ENCODE data around the gene HDHD3.
"Not testable (repeated sequence)": the region's sequence is repeated elsewhere in the genome, so short reads cannot be mapped to it uniquely, and the experiment has no call there.

HDHD3 gene

DNA sequence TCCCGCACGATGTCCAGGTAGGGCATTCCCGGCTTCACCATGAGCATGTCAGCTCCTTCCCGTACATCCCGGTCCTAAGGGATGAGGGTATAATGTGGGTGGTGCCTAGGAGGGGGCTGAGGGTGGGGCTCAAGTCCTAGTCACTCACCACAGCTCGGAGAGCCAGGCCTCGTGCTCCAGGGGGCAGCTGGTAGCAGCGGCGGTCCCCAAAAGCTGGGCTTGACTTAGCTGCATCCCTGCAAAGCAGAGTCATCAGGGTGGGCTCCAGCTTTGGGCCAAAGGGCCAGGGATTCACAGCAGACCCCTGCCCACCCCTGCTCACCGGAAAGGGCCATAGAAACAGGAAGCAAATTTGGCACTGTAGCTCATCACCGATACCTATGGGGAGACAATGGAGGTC is 12.7 kb upstream of the HDHD3 start:
- DNase-seq (ENCODE audit: low spot score) = no peak

DNA sequence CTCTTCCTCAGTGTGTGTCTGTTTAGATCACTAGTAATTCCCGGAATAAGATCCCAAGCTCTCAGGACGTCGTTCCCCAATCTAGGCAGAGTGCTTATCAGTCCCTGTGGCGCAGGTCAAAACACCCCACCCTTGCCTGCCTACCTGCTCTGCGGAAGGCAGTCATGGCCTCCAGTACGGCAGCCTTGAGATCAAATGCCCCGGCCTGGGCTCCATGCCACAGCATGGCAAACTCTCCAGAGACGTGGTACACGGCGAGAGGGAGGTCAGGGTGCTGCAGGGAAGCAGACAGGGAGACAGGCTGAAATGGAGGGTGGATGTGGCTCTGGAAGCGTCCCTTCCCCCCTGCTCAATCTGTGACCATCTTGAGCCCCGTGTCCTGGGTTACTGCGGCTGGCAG is 12.0 kb upstream of the HDHD3 start:
- DNase-seq (ENCODE audit: low spot score) = no peak

DNA sequence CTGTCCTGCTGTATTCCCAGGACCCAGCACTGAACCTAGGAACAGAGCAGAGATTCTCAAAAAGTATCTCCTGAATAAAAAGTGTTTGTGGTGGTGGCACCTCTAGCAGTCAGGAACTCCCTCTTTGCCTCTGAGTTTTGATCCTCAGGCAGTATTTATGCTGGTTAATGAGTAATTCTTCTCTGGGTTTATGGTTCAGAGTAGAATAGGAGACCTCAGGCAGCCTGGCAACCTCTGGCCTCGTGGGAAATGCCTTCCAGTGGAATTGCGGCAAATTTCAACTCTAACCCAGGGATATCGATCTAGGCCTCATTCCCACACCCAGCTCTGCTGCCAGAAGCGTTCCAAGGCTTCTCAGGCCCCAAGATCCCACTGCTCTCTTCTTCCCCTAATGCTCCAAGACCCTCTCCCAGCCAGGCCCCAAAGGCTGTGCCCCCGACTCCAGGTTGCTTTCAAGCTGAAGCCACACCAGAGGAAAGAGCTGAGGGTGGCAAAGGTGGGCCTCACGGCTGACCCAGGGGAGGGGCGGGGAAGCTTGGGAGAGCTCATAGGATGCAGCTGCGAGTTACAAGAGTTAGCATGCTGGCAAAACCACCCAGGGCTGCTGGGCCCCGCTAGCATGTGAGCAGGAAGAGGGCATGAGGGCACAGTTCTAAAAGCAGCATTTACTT is 10.9 kb upstream of the HDHD3 start:
- DNase-seq (ENCODE audit: low spot score) = no peak

DNA sequence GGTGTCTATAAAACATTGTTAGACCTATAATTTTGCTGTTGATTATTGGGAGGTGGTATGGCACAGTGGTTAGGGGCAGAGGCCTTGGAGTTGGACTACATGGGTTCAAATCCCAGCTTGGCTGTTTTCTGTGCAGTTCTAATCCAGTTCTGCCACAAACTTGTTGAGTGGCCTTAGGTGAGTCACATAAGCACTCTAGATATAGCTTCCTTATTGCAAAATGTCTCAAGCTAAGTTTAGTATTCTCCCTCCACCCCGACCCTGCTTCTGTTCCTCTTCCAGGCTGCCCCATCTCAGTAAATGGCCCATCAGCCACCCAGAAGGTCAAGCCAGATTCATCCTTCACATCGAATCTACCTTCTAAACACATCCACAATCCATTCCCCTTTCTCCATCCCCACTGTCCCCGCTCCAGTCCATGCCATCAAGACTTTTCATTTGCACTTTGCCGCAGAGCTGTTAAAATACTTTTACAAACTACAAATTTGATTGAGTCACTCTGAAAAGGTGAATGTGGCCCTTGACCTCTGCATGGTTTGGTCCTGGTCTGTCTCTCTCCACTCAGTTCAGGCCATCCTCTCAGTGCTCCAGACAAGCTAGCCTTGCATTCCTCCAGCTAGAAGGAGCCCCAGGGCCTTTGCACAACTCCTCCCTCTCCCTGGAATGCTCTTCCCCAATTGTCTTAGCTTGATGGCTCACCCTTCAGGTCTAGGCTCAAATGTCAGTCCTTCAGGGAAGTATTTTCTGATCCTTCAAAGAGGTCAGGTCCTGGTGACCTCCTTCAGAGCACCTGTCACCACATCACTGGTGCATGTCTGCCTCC is 10.0 kb upstream of the HDHD3 start:
- no peak for DNase-seq (ENCODE audit: low spot score)

DNA sequence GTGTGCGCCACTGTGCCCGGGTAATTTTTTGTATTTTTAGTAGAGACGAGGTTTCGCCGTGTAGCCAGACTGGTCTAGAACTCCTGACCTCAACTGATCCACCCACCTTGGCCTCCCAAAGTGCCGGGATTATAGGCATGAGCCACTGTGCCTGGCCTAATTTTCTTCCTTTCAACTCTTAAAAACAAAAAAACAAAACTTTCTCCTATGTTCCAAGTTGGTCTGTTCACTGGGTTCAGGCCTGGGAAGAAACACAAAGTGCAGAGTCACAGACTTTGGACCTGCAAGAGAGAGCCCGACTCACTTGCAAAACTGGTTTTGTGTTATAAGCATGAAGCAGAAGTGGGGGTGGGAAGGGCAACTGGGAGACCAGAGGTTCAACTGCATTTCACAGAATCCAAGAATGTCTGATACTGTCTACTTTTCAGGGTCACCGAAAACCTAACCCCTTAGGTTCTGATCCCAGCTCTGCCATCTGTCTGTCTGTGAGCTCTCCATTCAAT is 5.2 kb upstream of the HDHD3 start:
- DNase-seq (ENCODE audit: low spot score) = no peak

DNA sequence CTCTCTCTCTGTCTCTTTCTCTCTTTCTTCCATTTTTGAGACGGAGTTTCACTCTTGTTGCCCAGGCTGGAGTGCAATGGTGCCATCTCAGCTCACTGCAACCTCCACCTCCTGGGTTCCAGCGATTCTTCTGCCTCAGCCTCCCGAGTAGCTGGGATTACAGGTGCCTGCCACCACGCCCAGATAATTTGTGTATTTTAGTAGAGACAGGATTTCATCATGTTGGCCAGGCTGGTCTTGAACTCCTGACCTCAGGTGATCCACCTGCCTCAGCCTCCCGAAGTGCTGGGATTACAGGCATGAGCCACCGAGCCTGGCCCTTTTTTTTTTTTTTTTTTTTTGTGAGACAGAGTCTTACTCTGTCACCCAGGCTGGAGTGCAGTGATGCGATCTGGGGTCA is 4.7 kb upstream of the HDHD3 start:
- not testable (repeated sequence) for DNase-seq (ENCODE audit: low spot score)

DNA sequence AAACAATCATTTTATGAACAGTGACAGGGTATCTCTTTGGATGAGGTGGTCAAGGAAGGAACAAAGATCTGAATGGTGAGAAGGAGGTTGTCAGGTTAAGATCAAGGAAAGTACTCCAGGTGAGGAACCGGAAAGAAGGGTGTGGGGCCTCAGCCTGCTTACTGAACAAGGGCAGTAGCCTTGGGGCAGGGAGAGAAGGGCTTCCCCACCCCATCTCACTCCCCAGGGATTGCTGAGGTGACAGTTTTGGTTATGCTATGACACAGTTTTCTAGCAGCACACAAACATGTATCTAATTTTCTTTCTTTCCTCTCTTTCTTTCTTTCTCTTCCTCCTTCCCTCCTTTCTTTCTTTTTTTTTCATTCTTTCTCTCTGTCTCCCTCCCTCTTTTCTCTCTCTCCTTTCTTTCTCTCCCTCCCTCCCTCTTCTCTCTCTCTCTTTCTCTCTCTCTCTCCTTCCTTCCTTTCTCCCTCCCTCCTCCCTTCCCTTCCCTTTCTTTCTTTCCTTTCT is 4.1 kb upstream of the HDHD3 start:
- no peak for DNase-seq (ENCODE audit: low spot score)

DNA sequence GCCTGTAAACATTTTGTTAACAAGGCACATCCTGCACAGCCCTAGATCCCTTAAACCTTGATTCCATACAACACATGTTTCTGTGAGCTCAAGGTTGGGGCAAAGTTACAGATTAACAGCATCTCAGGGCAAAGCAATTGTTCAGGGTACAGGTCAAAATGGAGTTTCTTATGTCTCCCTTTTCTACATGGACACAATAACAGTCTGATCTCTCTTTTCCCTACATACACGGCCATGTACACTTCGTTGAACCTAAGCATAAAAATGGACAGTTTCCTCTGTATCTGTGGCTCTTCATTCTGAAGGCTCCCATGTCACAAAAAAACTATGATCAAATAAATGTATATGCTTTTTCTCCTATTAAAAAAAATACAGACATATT is 3.0 kb upstream of the HDHD3 start:
- DNase-seq (ENCODE audit: low spot score) = not testable (repeated sequence)

DNA sequence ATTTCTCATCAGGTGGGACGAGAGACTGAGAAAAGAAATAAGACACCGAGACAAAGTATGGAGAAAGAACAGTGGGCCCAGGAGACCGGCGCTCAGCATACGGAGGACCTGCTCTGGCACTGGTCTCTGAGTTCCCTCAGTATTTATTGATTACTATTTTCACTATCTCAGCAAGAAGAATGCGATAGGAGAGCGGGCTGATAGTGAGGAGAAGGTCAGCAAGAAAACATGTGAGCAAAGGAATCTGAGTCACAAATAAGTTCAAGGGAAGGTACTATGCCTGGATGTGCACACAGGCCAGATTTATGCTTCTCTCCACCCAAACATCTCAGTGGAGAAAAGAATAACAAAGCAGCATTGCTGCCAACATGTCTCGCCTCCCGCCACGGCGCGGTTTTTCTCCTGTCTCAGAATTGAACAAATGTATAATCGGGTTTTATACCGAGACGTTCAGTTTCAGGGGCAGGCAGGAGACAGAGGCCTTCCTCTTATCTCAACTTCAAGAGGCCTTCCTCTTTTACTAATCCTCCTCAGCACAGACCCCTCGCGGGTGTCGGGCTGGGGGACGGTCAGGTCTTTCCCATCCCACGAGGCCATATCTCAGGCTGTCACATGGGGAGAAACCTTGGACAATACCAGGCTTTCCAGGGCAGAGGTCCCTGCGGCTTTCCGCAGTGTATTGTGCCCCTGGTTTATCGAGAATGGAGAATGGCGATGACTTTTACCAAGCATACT is 2.5 kb upstream of the HDHD3 start:
- not testable (repeated sequence) for DNase-seq (ENCODE audit: low spot score)

DNA sequence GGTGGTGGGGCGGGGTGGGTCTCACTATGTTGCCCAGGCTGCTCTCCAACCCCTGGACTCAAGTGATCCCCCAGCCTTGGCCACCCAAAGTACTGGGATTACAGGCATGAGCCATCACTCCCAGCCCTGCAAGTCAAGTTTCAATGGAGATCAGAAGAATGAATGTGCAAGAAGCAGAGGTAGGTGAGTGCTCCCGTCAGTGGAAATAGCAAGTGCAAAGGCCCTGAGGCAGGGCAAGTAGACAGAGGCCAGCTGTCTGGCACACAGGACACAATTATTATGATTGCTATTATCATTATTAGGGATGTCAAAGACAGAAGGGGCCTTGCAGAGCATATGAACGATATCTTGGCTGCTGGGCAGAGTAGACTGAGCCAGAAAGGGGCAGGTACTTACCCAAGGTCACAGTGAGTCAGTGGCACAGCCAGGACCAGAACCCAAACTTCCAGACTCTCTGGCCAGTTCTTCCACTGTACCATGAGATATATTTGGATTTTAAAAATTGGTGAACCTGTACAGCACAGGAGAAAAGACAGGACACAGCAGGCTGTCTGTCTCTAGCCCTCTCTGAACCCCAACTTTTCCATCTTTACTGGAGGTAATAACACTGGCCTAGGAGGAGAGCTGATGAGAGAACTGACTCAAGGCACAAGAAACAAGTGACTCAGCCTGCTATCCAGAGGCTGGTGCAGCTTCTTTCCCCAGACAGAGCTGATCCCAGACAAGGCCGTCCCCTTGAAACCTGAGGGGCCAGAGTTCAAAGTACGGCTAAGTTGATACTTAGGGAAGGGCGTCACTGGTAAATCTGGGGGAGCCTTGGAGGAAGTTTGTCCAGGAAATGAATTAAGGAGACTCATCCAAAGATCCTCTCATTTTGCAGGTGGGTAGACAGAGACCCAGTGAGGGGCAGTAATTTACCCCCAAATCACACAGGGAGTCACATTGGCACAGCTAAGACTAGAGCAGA is 1.4 kb downstream of the HDHD3 start:
- DNase-seq (ENCODE audit: low spot score) = no peak

DNA sequence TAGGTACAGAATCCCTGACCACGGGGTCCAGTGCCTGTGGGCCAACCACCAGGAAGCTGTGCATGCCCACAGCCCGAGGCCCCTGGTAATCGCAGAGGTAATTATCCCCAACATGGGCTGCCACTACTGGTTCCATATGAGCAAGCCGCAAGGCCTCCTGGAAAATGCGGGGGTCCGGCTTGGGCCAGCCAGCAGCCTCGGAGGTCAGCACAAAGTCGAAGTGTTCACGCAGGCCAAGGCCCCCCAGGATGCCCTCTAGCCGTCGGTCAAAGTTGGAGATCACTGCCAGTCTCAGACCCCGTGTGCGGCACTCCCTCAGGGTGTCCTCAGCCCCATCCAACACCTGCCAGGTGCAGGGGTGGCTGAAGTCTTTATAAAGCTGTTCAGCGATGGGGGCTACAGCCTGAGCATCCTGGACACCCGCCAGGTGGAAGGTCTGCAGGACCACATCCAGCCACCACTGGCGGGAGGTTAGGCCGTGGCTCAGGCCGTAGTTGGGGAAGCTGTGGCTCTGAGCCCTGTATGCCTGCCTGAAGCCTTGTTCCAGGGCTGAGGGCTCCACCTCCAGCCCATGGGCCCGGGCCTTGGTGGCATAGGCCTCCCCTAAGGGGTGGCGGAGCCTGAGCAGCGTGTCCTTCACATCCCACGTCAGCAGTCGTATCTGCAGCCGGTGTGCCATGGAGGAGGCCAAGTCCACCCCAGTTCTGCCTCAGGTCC is 3.0 kb downstream of the HDHD3 start:
- DNase-seq (ENCODE audit: low spot score) = no peak

DNA sequence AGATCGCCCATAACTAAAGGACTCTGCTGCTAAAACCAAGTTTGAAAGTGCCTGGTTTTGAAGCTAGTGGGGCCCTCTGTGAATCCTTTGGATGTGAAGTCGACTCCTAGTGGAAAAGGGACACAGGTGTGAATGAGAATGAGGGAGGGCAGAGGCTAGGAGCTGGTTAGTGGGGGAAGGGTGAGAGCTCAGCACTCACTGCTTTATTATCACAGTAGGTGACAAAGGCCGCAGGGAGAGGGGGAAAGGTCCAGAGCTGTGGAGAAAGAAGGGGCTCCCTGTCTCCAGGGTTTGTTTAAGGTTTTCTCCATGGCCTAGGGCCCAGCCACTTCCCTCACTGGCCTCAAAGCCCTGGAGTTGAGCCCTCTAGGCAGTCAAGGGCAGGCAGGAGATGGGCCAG is 3.5 kb downstream of the HDHD3 start:
- no peak for DNase-seq (ENCODE audit: low spot score)

DNA sequence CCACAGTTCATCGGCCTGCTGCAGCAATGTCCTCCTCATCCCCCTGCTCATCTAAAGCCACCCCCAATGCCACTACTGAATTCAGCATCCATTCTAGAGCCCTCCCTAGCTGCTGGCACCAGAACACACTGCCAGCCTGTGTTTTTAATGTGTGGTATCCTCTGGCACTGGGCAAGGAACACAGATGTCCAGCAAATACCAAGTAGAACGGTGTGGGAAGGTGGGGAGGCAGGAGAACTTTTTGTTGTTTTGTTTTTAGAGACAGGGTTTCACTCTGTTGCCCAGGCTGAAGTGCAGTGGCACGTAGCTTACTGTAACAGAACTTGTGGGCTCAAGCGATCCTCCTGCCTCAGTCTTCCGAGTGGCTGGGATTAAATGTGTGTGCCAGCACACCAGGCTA is 4.7 kb downstream of the HDHD3 start:
- DNase-seq (ENCODE audit: low spot score) = no peak

DNA sequence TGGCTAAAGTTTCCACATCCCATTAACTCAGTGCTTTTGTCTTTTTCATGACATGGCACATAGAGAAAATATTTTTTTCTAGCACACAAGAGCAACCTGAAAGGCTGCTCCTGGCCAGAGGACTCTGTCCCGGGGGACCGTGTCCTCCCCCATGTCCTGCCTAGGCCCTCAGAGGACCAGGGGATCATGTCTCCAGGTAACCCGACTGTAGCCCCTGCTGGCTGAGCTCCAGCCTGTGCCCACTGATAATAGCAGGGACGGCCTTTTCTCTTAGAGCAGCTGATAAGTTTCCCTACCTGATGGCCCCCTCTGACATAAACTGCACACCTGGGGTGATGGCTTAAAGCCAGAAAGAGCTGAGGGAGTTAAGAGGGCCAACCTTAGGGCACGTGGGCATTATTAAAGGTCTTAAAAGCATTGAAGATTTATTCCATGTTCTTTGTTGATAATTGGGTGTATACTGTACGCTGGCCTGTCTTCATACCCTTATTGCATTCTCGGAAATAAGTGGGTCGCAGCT is 5.9 kb downstream of the HDHD3 start:
- DNase-seq (ENCODE audit: low spot score) = no peak

DNA sequence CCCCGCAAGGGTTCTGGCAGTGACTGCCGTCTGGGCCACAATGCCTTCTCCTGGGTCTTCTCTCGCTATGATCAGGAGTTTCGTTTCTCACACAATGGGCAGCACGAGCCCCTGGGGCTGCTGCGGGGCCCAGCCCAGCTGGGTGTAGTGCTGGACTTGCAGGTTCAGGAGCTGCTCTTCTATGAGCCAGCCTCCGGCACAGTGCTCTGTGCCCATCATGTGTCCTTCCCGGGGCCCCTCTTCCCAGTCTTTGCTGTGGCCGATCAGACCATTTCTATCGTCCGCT is 7.0 kb downstream of the HDHD3 start:
- DNase-seq (ENCODE audit: low spot score) = no peak

DNA sequence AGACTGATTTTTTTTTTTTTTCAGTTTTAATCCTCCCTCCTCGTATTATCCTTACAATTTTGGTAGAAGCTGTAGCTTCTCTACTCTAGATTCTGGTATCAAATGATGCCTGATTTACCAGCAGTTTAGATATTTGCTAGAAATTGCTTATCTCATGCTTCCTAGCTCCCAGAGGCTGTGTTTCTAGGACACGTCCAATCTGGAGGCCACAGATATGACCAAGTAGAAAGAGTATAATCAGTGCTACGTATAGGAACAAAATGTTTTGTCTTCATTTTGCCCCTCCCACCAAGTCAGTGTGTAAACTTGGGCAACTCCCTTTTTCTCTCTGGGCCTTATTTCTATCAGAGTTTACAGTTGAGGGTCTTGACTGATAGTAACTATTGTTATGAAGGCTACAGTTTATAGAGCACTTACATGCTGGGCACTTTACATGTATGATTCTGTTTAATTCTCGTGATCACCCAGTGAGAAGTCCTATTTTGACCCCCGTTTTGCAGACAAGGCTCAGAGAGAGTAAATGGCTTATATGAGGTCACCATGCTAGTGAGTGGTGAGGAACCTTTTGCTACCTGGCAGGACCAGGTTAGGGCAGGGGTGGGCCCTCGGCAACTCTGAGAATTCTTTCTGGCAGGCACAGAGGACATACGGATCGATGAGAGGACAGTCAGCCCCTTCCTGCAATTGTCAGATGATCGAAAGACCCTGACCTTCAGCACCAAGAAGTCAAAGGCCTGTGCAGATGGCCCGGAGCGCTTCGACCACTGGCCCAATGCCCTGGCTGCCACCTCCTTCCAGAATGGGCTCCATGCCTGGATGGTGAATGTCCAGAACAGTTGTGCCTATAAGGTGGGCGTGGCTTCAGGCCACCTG is 7.6 kb downstream of the HDHD3 start:
- DNase-seq (ENCODE audit: low spot score) = no peak

DNA sequence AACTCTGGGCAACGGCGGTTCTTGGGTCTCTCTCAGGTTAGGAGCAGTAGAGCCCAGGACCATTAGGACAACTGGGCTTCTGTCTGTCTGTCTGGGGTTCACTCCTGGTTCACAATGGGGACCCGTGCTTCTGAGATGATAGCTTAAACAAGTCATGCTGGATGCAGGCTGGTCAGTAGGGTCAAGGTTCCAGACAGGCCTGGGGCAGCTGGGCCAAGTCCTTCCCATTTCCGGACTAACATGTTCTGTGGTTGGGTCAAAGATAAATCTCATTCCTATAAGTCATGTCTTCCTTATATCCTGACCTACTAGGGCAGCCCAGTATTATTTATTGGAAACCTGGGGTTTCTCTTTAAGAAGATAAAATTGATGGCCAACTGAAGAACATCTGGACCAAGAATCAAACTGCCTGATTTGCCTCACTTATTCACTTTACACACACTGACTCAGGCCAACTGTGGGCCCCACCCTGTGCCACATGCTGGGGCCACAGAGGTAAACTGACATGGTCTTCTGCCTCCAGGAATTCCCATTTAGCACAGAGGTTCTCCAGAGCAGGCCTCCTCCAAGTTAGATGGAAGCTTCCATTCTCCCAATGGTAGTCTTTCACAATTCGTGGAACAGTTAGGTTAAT is 8.3 kb downstream of the HDHD3 start:
- no peak for DNase-seq (ENCODE audit: low spot score)

DNA sequence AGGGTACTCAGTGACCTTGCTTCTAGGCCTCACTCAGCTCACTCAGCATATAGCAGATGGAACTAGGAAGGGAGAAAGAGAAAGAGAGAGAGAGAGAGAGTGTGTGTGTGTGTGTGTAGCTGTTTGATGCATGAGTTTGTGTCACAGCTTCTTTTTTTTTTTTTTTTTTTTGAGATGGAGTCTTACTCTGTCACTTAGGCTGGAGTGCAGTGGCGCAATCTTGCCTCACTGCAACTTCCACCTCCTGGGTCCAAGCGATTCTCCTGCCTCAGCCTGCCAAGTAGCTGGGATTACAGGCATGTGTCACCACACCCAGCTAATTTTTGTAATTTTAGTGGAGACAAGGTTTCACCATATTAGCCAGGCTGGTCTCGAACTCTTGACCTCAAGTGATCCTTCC is 11.1 kb downstream of the HDHD3 start:
- DNase-seq (ENCODE audit: low spot score) = not testable (repeated sequence)

DNA sequence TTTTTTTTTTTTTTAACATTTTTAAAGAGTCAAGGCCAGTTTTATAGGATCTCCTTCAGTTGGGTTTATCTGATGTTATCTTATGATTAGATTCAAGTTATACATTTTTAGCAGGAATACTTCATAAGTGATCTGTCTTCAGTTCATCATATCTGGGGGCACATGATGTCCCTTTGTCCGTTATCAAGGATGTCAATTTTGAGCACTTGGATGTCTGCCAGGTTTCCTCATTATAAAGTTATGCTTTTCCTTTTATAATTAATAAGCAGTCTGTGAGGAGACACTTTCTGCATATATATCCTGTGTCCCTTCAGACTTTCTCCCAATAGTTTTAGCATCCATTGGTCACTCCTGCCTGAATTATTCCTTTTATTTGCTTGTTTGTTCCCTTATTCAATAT is 11.8 kb downstream of the HDHD3 start:
- DNase-seq (ENCODE audit: low spot score) = no peak
